Muscle layer of colon (tissue), 2 donors: ENCODE results near the gene DNAJB5.

Experiments used
- H3K27ac ChIP-seq: one replicate; pipeline ENCODE4 v1.7.0; 2013; ENCODE audit warnings: low read depth, mild to moderate bottlenecking, low read length, moderate library complexity
- H3K27me3 ChIP-seq, 2 donors: one replicate each; pipeline ENCODE4 v1.7.0; 2013; ENCODE audit warnings: low read length in 2 of 2, mild to moderate bottlenecking in 2 of 2; ENCODE audit not compliant: insufficient read depth in 2 of 2, control insufficient read depth in 1 of 2
- H3K36me3 ChIP-seq: one replicate; pipeline ENCODE4 v1.7.0; 2013; ENCODE audit warnings: mild to moderate bottlenecking, low read length; ENCODE audit not compliant: insufficient read depth
- H3K4me1 ChIP-seq: one replicate; pipeline ENCODE4 v1.7.0; 2013; ENCODE audit warnings: mild to moderate bottlenecking, low read length; ENCODE audit not compliant: insufficient read depth
- H3K4me3 ChIP-seq, 2 donors: one replicate each; pipeline ENCODE4 v1.7.0; 2013; ENCODE audit warnings: low read length in 2 of 2, low read depth in 1 of 2, mild to moderate bottlenecking in 1 of 2, moderate library complexity in 1 of 2
- H3K9ac ChIP-seq: one replicate; pipeline ENCODE4 v1.7.0; 2013; ENCODE audit warnings: low read length
- H3K9me3 ChIP-seq: one replicate; pipeline ENCODE4 v1.7.0; 2013; ENCODE audit warnings: mild to moderate bottlenecking, low read length
- donor health status: abdominal sarcoma.
- donor health status: Adenocarcinoma of cecum.

The DNAJB5 gene

DNA sequence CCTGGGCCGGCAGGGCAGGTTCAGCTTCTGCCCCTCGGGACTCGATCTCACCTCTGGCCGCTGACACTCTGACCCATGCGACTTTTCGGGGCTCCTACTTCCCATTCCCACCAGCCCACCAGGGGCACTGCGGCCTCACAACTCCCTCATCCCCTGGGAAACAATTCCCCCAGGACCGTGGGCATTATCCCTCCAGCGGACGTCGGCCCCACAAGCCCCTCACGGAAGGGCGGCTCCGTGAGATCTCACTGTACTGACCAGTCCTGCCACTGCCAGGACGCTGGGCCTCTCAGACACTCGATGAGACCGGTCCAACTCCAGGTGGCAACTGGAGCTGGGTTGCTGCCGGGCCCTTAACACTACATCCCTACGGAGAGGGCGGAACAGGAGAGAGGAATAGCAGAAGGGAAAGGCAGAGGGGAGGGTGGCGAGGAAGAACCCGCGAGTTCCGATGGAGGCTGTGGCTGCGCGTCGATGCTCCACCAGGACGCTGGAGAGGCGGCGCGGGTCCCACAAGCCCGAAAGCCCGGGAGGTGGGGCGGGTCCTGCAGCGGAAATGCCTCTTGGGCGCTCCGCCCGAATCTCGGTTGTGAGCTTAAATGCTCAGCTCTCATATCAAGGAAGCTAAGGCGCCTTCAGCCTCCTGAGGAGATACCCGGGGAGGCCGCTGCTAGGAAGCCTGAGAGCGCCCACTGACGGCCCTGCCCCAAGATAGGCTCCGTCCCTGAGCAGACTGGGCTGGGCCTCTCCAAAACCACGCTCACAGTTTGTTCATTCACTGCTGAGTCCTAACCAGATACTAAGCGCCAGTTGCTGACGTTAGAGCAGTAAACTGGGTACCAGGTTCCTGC is 46.5 kb downstream of the DNAJB5 start:
- H3K27ac ChIP-seq = no peak overlapping the region
- no peaks in the 10 kb centered on the region for H3K9me3 ChIP-seq
- H3K9ac ChIP-seq = no peak overlapping the region
- H3K27me3 ChIP-seq = no peaks in the 10 kb centered on the region
- H3K4me1 ChIP-seq = peaks cover 9% of the 10 kb centered on the region
- H3K4me3 ChIP-seq = peak overlapping the region in 1 of 2 donors; percentile 50
- H3K36me3 ChIP-seq = no peaks in the 10 kb centered on the region

GRCh38 chr9:35042081-35042604 is 52.6 kb downstream of the DNAJB5 start:
- H3K9me3 ChIP-seq = no peaks in the 10 kb centered on the region

DNA sequence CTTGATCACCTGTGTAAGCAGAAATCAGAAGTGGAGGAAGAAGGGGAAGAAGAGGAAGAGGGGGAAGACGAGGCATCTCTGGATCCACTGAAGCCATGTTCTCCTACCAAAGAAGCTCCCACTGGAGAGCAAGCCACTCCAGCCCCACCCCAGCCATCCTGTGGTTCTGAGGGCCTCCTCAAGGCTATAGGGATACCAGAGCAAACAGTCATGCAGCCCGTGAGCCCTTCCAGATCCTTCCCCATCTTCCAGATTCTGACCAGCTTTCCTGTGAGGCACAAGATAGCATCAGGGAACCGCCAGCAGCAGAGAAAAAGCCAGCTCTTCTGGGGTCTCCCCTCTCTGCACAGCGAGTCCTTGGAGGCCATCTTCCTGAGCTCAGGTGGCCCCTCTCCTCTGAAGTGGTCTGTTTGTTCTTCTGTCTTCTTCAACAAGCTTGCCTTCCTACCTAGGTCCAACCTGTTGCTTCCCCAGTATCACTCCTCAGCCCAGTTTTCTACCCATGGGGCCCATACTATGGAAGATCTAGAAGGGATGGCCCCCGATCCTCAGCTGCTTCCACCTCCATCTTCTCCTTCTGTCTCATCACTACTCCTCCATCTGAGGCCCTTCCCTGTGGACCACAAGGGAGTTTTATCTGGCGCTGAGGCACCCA is 53.5 kb downstream of the DNAJB5 start:
- no peak overlapping the region for H3K27ac ChIP-seq
- H3K4me1 ChIP-seq = no peaks in the 10 kb centered on the region
- no peaks in the 10 kb centered on the region for H3K27me3 ChIP-seq
- no peaks in the 10 kb centered on the region for H3K9me3 ChIP-seq
- H3K36me3 ChIP-seq = peaks cover 35% of the 10 kb centered on the region
- H3K9ac ChIP-seq = no peak overlapping the region
- no peak overlapping the region for H3K4me3 ChIP-seq

More at GRCh38 chr9:35042081-35042604, 52.6 kb downstream of the DNAJB5 start:
- no peak overlapping the region for H3K9ac ChIP-seq
- no peaks in the 10 kb centered on the region for H3K4me1 ChIP-seq
- no peak overlapping the region for H3K27ac ChIP-seq
- peaks cover 30% of the 10 kb centered on the region for H3K36me3 ChIP-seq
- no peaks in the 10 kb centered on the region for H3K27me3 ChIP-seq
- H3K4me3 ChIP-seq = no peak overlapping the region

DNA sequence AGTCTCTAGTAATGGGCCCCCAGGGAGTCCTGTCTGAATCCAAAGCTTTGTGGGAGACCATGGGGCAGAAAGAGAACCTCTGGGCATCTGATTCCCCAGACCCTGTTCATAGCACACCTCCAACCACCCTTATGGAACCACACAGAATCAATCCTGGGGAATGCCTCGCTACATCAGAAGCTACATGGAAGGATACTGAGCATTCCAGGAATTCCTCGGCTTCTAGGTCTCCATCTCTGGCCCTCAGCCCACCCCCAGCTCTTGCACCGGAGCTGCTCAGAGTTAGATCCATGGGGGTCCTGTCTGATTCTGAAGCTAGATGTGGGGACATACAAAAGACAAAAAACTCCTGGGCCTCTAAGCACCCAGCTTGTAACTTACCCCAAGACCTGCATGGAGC is 54.5 kb downstream of the DNAJB5 start:
- Histone ChIP-seq H3K9ac (no peak overlapping the region), H3K36me3 (peaks cover 44% of the 10 kb centered on the region), H3K4me3 (no peak overlapping the region), H3K27ac (no peak overlapping the region), H3K9me3 (no peaks in the 10 kb centered on the region), H3K27me3 (no peaks in the 10 kb centered on the region), H3K4me1 (no peaks in the 10 kb centered on the region)
